HepG2 (cell line): Measurements from ENCODE around the gene WDFY1.

ENCODE experiments used
- ATF7-NPFF ChIP-seq: sonication (generic); formaldehyde crosslinking; IDR thresholded peaks from 2 replicates; pipeline ENCODE4 v1.8.1; 2023; ENCODE audit warnings: mild to moderate bottlenecking, low read depth, missing genetic modification reagents, moderate library complexity
- HDAC2 ChIP-seq: sonication (generic); formaldehyde crosslinking; IDR thresholded peaks from 2 replicates; pipeline ENCODE4 v1.4.0; 2020; ENCODE audit warnings: missing genetic modification reagents
- HOXA7 ChIP-seq: sonication (generic); formaldehyde crosslinking; IDR thresholded peaks from 2 replicates; pipeline ENCODE4 v1.8.1; 2022; ENCODE audit warnings: mild to moderate bottlenecking, missing genetic modification reagents, moderate library complexity
- MIER3 ChIP-seq: IDR thresholded peaks from 2 replicates; pipeline ENCODE4 v1.6.1; 2016; ENCODE audit warnings: missing compliant biosample characterization, borderline replicate concordance
- POLR2A ChIP-seq, 2 experiments: IDR thresholded peaks; 2 replicates each; pipeline ENCODE4 v1.6.1; 2011; ENCODE audit warnings: low read depth in 2 of 2, low read length in 2 of 2, mild to moderate bottlenecking in 1 of 2, moderate library complexity in 1 of 2; ENCODE audit not compliant: insufficient read depth in 1 of 2
- TBX3 ChIP-seq: fragments of 450-650 bp; IDR thresholded peaks from 2 replicates; pipeline ENCODE4 v1.6.1; 2017; ENCODE audit warnings: antibody characterized with exemption, mild to moderate bottlenecking, inconsistent platforms, borderline replicate concordance
- TF ChIP-seq, protein P1 (sequence below): sonication (generic); formaldehyde crosslinking; IDR thresholded peaks from 2 replicates; pipeline ENCODE4 v1.8.0; 2022; ENCODE audit warnings: mild to moderate bottlenecking, missing genetic modification reagents; ENCODE audit not compliant: insufficient replicate concordance
- TF ChIP-seq, protein P2 (sequence below): sonication (generic); formaldehyde crosslinking; IDR thresholded peaks from 2 replicates; pipeline ENCODE4 v1.4.0; 2020; ENCODE audit warnings: missing genetic modification reagents

GRCh38 chr2:223994562-223995162 lies 49.5 kb upstream of the WDFY1 start:
- no peak for TF ChIP-seq TBX3
- TF ChIP-seq, protein P1, sequence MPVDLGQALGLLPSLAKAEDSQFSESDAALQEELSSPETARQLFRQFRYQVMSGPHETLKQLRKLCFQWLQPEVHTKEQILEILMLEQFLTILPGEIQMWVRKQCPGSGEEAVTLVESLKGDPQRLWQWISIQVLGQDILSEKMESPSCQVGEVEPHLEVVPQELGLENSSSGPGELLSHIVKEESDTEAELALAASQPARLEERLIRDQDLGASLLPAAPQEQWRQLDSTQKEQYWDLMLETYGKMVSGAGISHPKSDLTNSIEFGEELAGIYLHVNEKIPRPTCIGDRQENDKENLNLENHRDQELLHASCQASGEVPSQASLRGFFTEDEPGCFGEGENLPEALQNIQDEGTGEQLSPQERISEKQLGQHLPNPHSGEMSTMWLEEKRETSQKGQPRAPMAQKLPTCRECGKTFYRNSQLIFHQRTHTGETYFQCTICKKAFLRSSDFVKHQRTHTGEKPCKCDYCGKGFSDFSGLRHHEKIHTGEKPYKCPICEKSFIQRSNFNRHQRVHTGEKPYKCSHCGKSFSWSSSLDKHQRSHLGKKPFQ (CRISPR knock-in tag): no peak
- no peak for TF ChIP-seq HOXA7 (CRISPR knock-in tag)
- no peak for TF ChIP-seq ATF7-NPFF
- TF ChIP-seq HDAC2: no peak
- TF ChIP-seq, protein P2, sequence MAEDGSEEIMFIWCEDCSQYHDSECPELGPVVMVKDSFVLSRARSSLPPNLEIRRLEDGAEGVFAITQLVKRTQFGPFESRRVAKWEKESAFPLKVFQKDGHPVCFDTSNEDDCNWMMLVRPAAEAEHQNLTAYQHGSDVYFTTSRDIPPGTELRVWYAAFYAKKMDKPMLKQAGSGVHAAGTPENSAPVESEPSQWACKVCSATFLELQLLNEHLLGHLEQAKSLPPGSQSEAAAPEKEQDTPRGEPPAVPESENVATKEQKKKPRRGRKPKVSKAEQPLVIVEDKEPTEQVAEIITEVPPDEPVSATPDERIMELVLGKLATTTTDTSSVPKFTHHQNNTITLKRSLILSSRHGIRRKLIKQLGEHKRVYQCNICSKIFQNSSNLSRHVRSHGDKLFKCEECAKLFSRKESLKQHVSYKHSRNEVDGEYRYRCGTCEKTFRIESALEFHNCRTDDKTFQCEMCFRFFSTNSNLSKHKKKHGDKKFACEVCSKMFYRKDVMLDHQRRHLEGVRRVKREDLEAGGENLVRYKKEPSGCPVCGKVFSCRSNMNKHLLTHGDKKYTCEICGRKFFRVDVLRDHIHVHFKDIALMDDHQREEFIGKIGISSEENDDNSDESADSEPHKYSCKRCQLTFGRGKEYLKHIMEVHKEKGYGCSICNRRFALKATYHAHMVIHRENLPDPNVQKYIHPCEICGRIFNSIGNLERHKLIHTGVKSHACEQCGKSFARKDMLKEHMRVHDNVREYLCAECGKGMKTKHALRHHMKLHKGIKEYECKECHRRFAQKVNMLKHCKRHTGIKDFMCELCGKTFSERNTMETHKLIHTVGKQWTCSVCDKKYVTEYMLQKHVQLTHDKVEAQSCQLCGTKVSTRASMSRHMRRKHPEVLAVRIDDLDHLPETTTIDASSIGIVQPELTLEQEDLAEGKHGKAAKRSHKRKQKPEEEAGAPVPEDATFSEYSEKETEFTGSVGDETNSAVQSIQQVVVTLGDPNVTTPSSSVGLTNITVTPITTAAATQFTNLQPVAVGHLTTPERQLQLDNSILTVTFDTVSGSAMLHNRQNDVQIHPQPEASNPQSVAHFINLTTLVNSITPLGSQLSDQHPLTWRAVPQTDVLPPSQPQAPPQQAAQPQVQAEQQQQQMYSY (CRISPR knock-in tag): no peak
- TF ChIP-seq MIER3: no peak
- TF ChIP-seq POLR2A (IDR thresholded peaks at IDR 0.05; ENCODE audit: insufficient read depth in 1 of 2, low read depth in 2 of 2, low read length in 2 of 2): no peak
